Body of pancreas (tissue), 4 donors: ENCODE measurements around the gene DENND1A.

Experiments used
- CTCF ChIP-seq, 7 experiments: fragments of 450-650 bp in 4 of 7; fragments of 200-600 bp in 3 of 7; sonication (generic) in 3 of 7; IDR thresholded peaks; one replicate each; pipeline ENCODE4 v1.5.1; 2016 to 2019; ENCODE audit warnings: antibody characterized with exemption in 7 of 7
- POLR2A ChIP-seq, 3 donors: fragments of 450-650 bp; IDR thresholded peaks; one replicate each; pipeline ENCODE4 v1.6.1; 2016; ENCODE audit warnings: antibody characterized with exemption in 3 of 3, mild to moderate bottlenecking in 2 of 3

- TF ChIP-seq CTCF (IDR thresholded peaks at IDR 0.05) (no peak), POLR2A (IDR thresholded peaks at IDR 0.05) (no peak)
These were observed 280.0 kb downstream of the DENND1A start for GRCh38 chr9:123649909-123650308.
